K562 (cell line): ENCODE measurements around the gene ZNF629. TPM values are rescaled to one million over a fixed set of nuclear protein-coding genes. Genes with fewer than 3 reads are reported as not detected.

Experiments used
- CCNT2 ChIP-seq: IDR thresholded peaks from 2 replicates; pipeline ENCODE4 v1.6.1; 2011; ENCODE audit warnings: borderline replicate concordance, low read depth, mild to moderate bottlenecking, moderate library complexity, mixed read lengths, low read length; ENCODE audit not compliant: insufficient read length; ENCODE audit errors: extremely low read depth
- CEBPG ChIP-seq, 3 experiments: fragments of 200-800 bp in 1 of 3; sonication (Bioruptor generic) in 1 of 3; sonication (generic) in 1 of 3; formaldehyde crosslinking in 1 of 3; IDR thresholded peaks in 2 of 3; conservative IDR thresholded peaks in 1 of 3; 2 replicates each; pipeline versions ENCODE4 v1.6.1 to v1.8.0; 2016 to 2022; ENCODE audit warnings: missing compliant biosample characterization in 2 of 3, missing genetic modification characterization in 2 of 3, mild to moderate bottlenecking in 1 of 3, missing genetic modification reagents in 1 of 3
- CREB3 ChIP-seq: fragments of 450-650 bp; conservative IDR thresholded peaks from 2 replicates; pipeline ENCODE4 v1.6.1; 2016; ENCODE audit warnings: missing genetic modification characterization, low read depth, mild to moderate bottlenecking, missing compliant biosample characterization, moderate library complexity
- EHMT2 ChIP-seq: fragments of 450-650 bp; IDR thresholded peaks from 2 replicates; pipeline ENCODE4 v1.6.1; 2018; ENCODE audit warnings: antibody characterized with exemption
- ETV1 ChIP-seq: fragments of 450-650 bp; conservative IDR thresholded peaks from 2 replicates; pipeline ENCODE4 v1.6.1; 2016; ENCODE audit warnings: missing genetic modification characterization, control low read depth, low read depth, missing compliant biosample characterization
- GABPB1 ChIP-seq: sonication (generic); formaldehyde crosslinking; IDR thresholded peaks from 2 replicates; pipeline ENCODE4 v1.8.0; 2022; ENCODE audit warnings: mild to moderate bottlenecking, missing genetic modification reagents
- HMBOX1 ChIP-seq: sonication (generic); IDR thresholded peaks from 2 replicates; pipeline ENCODE4 v1.6.1; 2016
- HNRNPLL ChIP-seq: fragments of 200-400 bp; formaldehyde crosslinking; IDR thresholded peaks from 2 replicates; pipeline ENCODE4 v1.6.1; 2017; ENCODE audit warnings: low read length, low read depth, mild to moderate bottlenecking; ENCODE audit not compliant: poor library complexity, severe bottlenecking
- HOMEZ ChIP-seq: fragments of 250-450 bp; sonication (Bioruptor Pico); IDR thresholded peaks from 2 replicates; pipeline ENCODE4 v1.4.0; 2020; ENCODE audit warnings: mild to moderate bottlenecking, moderate library complexity
- MED1 ChIP-seq: sonication (generic); formaldehyde crosslinking; IDR thresholded peaks from 2 replicates; pipeline ENCODE4 v1.8.1; 2023; ENCODE audit warnings: missing genetic modification reagents, borderline replicate concordance
- MIER1 ChIP-seq: fragments of 450-650 bp; IDR thresholded peaks from 2 replicates; pipeline ENCODE4 v1.6.1; 2016; ENCODE audit warnings: antibody characterized with exemption, mild to moderate bottlenecking, low read depth
- NCOA4 ChIP-seq: fragments of 450-650 bp; IDR thresholded peaks from 2 replicates; pipeline ENCODE4 v1.6.1; 2018; ENCODE audit warnings: mild to moderate bottlenecking; ENCODE audit not compliant: partially characterized antibody
- NONO ChIP-seq, 2 experiments: fragments of 200-400 bp in 1 of 2; fragments of 450-650 bp in 1 of 2; formaldehyde crosslinking in 1 of 2; IDR thresholded peaks; 2 replicates each; pipeline ENCODE4 v1.6.1; 2017; ENCODE audit warnings: low read depth in 2 of 2, mild to moderate bottlenecking in 2 of 2, moderate library complexity in 2 of 2, low read length in 1 of 2
- NR4A1 ChIP-seq, 2 experiments: fragments of 250-450 bp in 1 of 2; fragments of 450-650 bp in 1 of 2; sonication (Bioruptor Pico) in 1 of 2; IDR thresholded peaks; 2 replicates each; pipeline versions ENCODE4 v1.4.0 to v1.6.1; 2016 to 2020; ENCODE audit warnings: mild to moderate bottlenecking in 2 of 2, missing compliant biosample characterization in 1 of 2, missing genetic modification characterization in 1 of 2, moderate library complexity in 1 of 2
- PHF21A ChIP-seq: fragments of 450-650 bp; IDR thresholded peaks from 2 replicates; pipeline ENCODE4 v1.6.1; 2017; ENCODE audit warnings: low read depth, borderline replicate concordance
- POU5F1 ChIP-seq: fragments of 150-350 bp; IDR thresholded peaks from 2 replicates; pipeline ENCODE4 v1.6.1; 2014; ENCODE audit warnings: borderline replicate concordance, low read length, low read depth, mild to moderate bottlenecking; ENCODE audit not compliant: partially characterized antibody
- SMAD3 ChIP-seq: fragments of 450-650 bp; formaldehyde crosslinking; conservative IDR thresholded peaks from 2 replicates; pipeline ENCODE4 v1.4.0; 2020; ENCODE audit warnings: mild to moderate bottlenecking
- SMARCA4 ChIP-seq: fragments of 450-650 bp; IDR thresholded peaks from 2 replicates; pipeline ENCODE4 v1.6.1; 2016
- ZBTB17 ChIP-seq: fragments of 450-650 bp; formaldehyde crosslinking; IDR thresholded peaks from 2 replicates; pipeline ENCODE4 v1.4.0; 2020; ENCODE audit warnings: mild to moderate bottlenecking
- ZNF395 ChIP-seq: fragments of 200-800 bp; sonication (Bioruptor generic); IDR thresholded peaks from 2 replicates; pipeline ENCODE4 v1.6.1; 2017; ENCODE audit warnings: missing genetic modification characterization, missing compliant biosample characterization
- ZSCAN32 ChIP-seq: fragments of 450-650 bp; formaldehyde crosslinking; IDR thresholded peaks from 2 replicates; pipeline ENCODE4 v1.4.0; 2020; ENCODE audit warnings: mild to moderate bottlenecking, moderate library complexity
- polyA plus RNA-seq, 8 experiments: library from polyadenylated mRNA; depleted of rRNA in 4 of 8; stranded (reverse) in 5 of 8; unstranded in 3 of 8; fragments of >200 nt; fragmentation: Nextera tagmentation in 2 of 8; fragmentation: Illumina TruSeq in 1 of 8; extraction: Ambion mirVana in 2 of 8; extraction: Trizol in 1 of 8; gene quantifications; 2 replicates each; pipeline versions ENCODE4 v1.2.1 to v1.2.3, GENCODE V29; 2011 to 2014; ENCODE audit warnings: inconsistent platforms in 1 of 8, missing spikeins in 1 of 8
- total RNA-seq, 7 experiments: library from RNA; depleted of rRNA in 6 of 7; stranded (reverse); fragments of >200 nt in 6 of 7; fragmentation: Illumina TruSeq in 2 of 7; extraction: Trizol in 2 of 7; gene quantifications; 2 replicates each; pipeline versions ENCODE4 v1.2.1 to v1.2.3, GENCODE V29; 2011 to 2021; ENCODE audit warnings: low replicate concordance in 1 of 7

The ZNF629 gene
- total and polyA plus RNA-seq, 9 of the 15 experiments (the other 6 are each of a cell fraction or from before 2014, with no cell fraction given), result 0.44 to 18.8 (median 7.4) TPM

- no peak for TF ChIP-seq CREB3
- no peak for TF ChIP-seq CEBPG (CRISPR knock-in tag; IDR thresholded peaks at IDR 0.05)
- no peak for TF ChIP-seq CEBPG (tag; conservative IDR thresholded peaks at IDR 0.05 in 1 of 2, IDR thresholded peaks at IDR 0.05 in 1 of 2)
- TF ChIP-seq ZBTB17 (CRISPR knock-in tag), result peak; percentile 59; the same call in 1 of the 2 replicates
- 0 out of 4 replicates have a peak, but pooled peaks of 1 of the 2 experiments have one; percentile 37 for TF ChIP-seq NONO (IDR thresholded peaks at IDR 0.05; ENCODE audit: low read depth in 2 of 2, low read length in 1 of 2)
- TF ChIP-seq HMBOX1, result no peak
- TF ChIP-seq PHF21A, result no peak
- no peak for TF ChIP-seq NCOA4
- TF ChIP-seq SMAD3, result 0 out of 2 replicates have a peak, but pooled peaks have one; percentile 51
- no peak for TF ChIP-seq NR4A1 (CRISPR knock-in tag; IDR thresholded peaks at IDR 0.05)
- TF ChIP-seq NR4A1 (tag; IDR thresholded peaks at IDR 0.05), result 0 out of 2 replicates have a peak, but pooled peaks have one; percentile 45
- no peak for TF ChIP-seq SMARCA4
- TF ChIP-seq ZNF395 (CRISPR knock-in tag), result peak; percentile 15; the same call in 1 of the 2 replicates
- TF ChIP-seq HNRNPLL, result peak; percentile 50
- no peak; the same call in 1 of the 2 replicates for TF ChIP-seq ETV1 (tag)
- no peak for TF ChIP-seq ZSCAN32
- no peak for TF ChIP-seq MIER1
- TF ChIP-seq GABPB1 (CRISPR knock-in tag), result peak; percentile 75
- TF ChIP-seq POU5F1, result no peak
- no peak for TF ChIP-seq HOMEZ (CRISPR knock-in tag)
- no peak for TF ChIP-seq MED1 (CRISPR knock-in tag)
- peak; percentile 82 for TF ChIP-seq CCNT2
- TF ChIP-seq EHMT2, result no peak
Observed at GRCh38 chr16:30747799-30748633, 39.0 kb downstream of the ZNF629 start, which contains the start of gene PHKG2 (continued).
